Loucy (cell line): ENCODE results near the gene SELENOI.
"Not testable (repeated sequence)": the region's sequence is repeated elsewhere in the genome, so short reads cannot be mapped to it uniquely, and the experiment has no call there.

Source experiments
- H2AFZ ChIP-seq: fragments of 200-600 bp; sonication (generic); 2 replicates; pipeline ENCODE4 v1.6.0; 2016; ENCODE audit warnings: antibody characterized with exemption, mild to moderate bottlenecking, low read length, moderate library complexity
- H3F3A ChIP-seq: fragments of 200-600 bp; 2 replicates; pipeline ENCODE4 v1.6.0; 2016; ENCODE audit warnings: antibody characterized with exemption, low read depth, mild to moderate bottlenecking
- H3K27me3 ChIP-seq: fragments of 200-600 bp; sonication (generic); 2 replicates; pipeline ENCODE4 v1.6.1; 2014; ENCODE audit warnings: low read length, mild to moderate bottlenecking; ENCODE audit not compliant: insufficient read depth, poor library complexity, severe bottlenecking
- H3K36me3 ChIP-seq: fragments of 200-600 bp; sonication (generic); 2 replicates; pipeline ENCODE4 v1.6.1; 2016; ENCODE audit warnings: low read length; ENCODE audit not compliant: insufficient read depth
- H3K4me1 ChIP-seq: fragments of 200-600 bp; sonication (generic); 2 replicates; pipeline ENCODE4 v1.5.1; 2014; ENCODE audit warnings: low read length, mild to moderate bottlenecking; ENCODE audit not compliant: insufficient read depth, poor library complexity, severe bottlenecking
- H3K4me2 ChIP-seq: fragments of 200-600 bp; sonication (generic); 2 replicates; pipeline ENCODE4 v1.6.0; 2014; ENCODE audit warnings: antibody characterized with exemption, low read length, low read depth, mild to moderate bottlenecking; ENCODE audit not compliant: poor library complexity, severe bottlenecking
- H3K4me3 ChIP-seq: fragments of 200-600 bp; sonication (generic); 2 replicates; pipeline ENCODE4 v1.5.1; 2014; ENCODE audit warnings: low read length, mild to moderate bottlenecking, mixed read lengths; ENCODE audit not compliant: poor library complexity, severe bottlenecking
- H3K79me2 ChIP-seq: fragments of 200-600 bp; sonication (generic); 2 replicates; pipeline ENCODE4 v1.6.1; 2014; ENCODE audit warnings: low read length; ENCODE audit not compliant: insufficient read depth
- H3K9ac ChIP-seq: fragments of 200-600 bp; sonication (generic); 2 replicates; pipeline ENCODE4 v1.6.0; 2014; ENCODE audit warnings: mild to moderate bottlenecking, low read depth, low read length, moderate library complexity; ENCODE audit not compliant: poor library complexity, severe bottlenecking
- H3K9me2 ChIP-seq: fragments of 200-600 bp; sonication (generic); replicated peaks from 2 replicates; pipeline ENCODE4 v1.6.1; 2016; ENCODE audit warnings: low read depth, low read length, mixed read lengths
- H3K9me3 ChIP-seq: fragments of 200-600 bp; sonication (generic); 2 replicates; pipeline ENCODE4 v1.6.1; 2014; ENCODE audit warnings: mild to moderate bottlenecking, antibody characterized with exemption, low read length, low read depth; ENCODE audit not compliant: insufficient read depth
- H4K20me1 ChIP-seq: fragments of 200-600 bp; sonication (generic); 2 replicates; pipeline ENCODE4 v1.6.0; 2014; ENCODE audit warnings: antibody characterized with exemption, low read length, mild to moderate bottlenecking; ENCODE audit not compliant: insufficient read depth, poor library complexity, severe bottlenecking
- CTCF ChIP-seq: fragments of 200-600 bp; sonication (generic); conservative IDR thresholded peaks from 2 replicates; pipeline ENCODE4 v1.5.1; 2014; ENCODE audit warnings: mild to moderate bottlenecking, antibody characterized with exemption, low read length
- EZH2phosphoT487 ChIP-seq: fragments of 200-600 bp; IDR thresholded peaks from 2 replicates; pipeline ENCODE4 v1.6.1; 2018; ENCODE audit warnings: antibody characterized with exemption, mild to moderate bottlenecking, moderate library complexity, borderline replicate concordance

SELENOI gene

GRCh38 chr2:26366957-26367356 is 21.0 kb downstream of the SELENOI start:
- H3K4me3 ChIP-seq: no peak overlapping the region
- H3K4me2 ChIP-seq: no peak overlapping the region
- no peak overlapping the region for H3K9ac ChIP-seq
- no peak overlapping the region for H2AFZ ChIP-seq
- no peaks in the 10 kb centered on the region for H3F3A ChIP-seq
- peaks cover 21% of the 10 kb centered on the region for H4K20me1 ChIP-seq
- peaks cover 35% of the 10 kb centered on the region for H3K79me2 ChIP-seq
- no peak for TF ChIP-seq CTCF
- TF ChIP-seq EZH2phosphoT487: no peak
- H3K9me3 ChIP-seq: no peaks in the 10 kb centered on the region
- no peaks in the 10 kb centered on the region for H3K27me3 ChIP-seq
- H3K9me2 ChIP-seq: no peaks in the 10 kb centered on the region
- H3K4me1 ChIP-seq: peaks cover 5% of the 10 kb centered on the region
- peaks cover 55% of the 10 kb centered on the region for H3K36me3 ChIP-seq

GRCh38 chr2:26369664-26370063 is 23.7 kb downstream of the SELENOI start:
- H3K36me3 ChIP-seq: peaks cover 68% of the 10 kb centered on the region
- not testable (repeated sequence) for H2AFZ ChIP-seq, H3K27me3 ChIP-seq, H3K79me2 ChIP-seq, H3K4me1 ChIP-seq, H4K20me1 ChIP-seq, H3K4me3 ChIP-seq, H3K9ac ChIP-seq, H3K9me3 ChIP-seq, H3K9me2 ChIP-seq, H3K4me2 ChIP-seq, H3F3A ChIP-seq

GRCh38 chr2:26370909-26371308 is 25.0 kb downstream of the SELENOI start:
- H3K9me2 ChIP-seq, H3K4me1 ChIP-seq, H4K20me1 ChIP-seq, H2AFZ ChIP-seq, H3F3A ChIP-seq, H3K79me2 ChIP-seq, H3K9me3 ChIP-seq, H3K4me3 ChIP-seq, H3K4me2 ChIP-seq, H3K9ac ChIP-seq, H3K27me3 ChIP-seq: not testable (repeated sequence)
- peaks cover 69% of the 10 kb centered on the region for H3K36me3 ChIP-seq

- TF ChIP-seq EZH2phosphoT487: no peak
- TF ChIP-seq CTCF: no peak
- H3K4me2 ChIP-seq: no peak overlapping the region
- no peak overlapping the region for H2AFZ ChIP-seq
- no peaks in the 10 kb centered on the region for H3K9me2 ChIP-seq
- no peaks in the 10 kb centered on the region for H3K4me1 ChIP-seq
- no peak overlapping the region for H3K4me3 ChIP-seq
- H3K9ac ChIP-seq: no peak overlapping the region
- no peaks in the 10 kb centered on the region for H4K20me1 ChIP-seq
- H3K9me3 ChIP-seq: no peaks in the 10 kb centered on the region
- no peaks in the 10 kb centered on the region for H3K27me3 ChIP-seq
- H3K79me2 ChIP-seq: no peaks in the 10 kb centered on the region
- peaks cover 76% of the 10 kb centered on the region; the same call in 1 of the 2 replicates for H3K36me3 ChIP-seq
- H3F3A ChIP-seq: no peaks in the 10 kb centered on the region
Measured at GRCh38 chr2:26376799-26377198, 30.9 kb downstream of the SELENOI start.
